Measurements from ENCODE around the gene ARID3B. TPM values are rescaled to one million over a fixed set of nuclear protein-coding genes. Genes with fewer than 3 reads are reported as not detected.
"Not testable (repeated sequence)": the region's sequence is repeated elsewhere in the genome, so short reads cannot be mapped to it uniquely, and the experiment has no call there.

ARID3B gene
- total RNA-seq, 1 donor from 2014 or later = 2.5 TPM

DNA sequence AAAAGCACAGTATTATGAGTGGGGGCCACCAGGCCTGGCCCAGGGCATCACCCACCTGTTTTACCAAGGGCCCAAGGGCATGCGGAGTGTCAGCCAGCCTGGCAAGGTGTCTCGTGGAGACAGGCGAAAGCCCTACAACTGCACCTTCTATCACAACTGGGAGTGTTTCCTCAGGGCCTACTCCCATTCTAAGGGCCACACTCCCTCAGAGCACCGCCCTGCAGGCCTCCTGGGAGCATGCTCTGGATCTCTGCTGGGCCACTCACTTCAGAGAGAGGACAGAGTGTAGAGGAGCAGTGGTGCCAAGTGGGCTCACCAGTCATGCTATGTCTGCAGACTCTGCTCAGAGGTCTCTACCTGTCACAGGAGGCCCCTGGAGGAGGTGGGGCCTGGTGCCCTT lies 53.4 kb downstream of the ARID3B start:
- peak; percentile 54 for DNase-seq (ENCODE audit: low spot score)
- Mint-ChIP-seq H3K36me3 (ENCODE audit: low read depth) (peaks cover 7% of the 10 kb centered on the region), H3K27ac (ENCODE audit: unreplicated experiment) (no peak overlapping the region), H3K27me3 (ENCODE audit: low read depth) (no peaks in the 10 kb centered on the region), H3K4me3 (ENCODE audit: unreplicated experiment) (no peak overlapping the region), H3K4me1 (ENCODE audit: low read depth) (no peaks in the 10 kb centered on the region), H3K9me3 (ENCODE audit: low read depth) (no peaks in the 10 kb centered on the region)
- TF ChIP-seq, protein P1, sequence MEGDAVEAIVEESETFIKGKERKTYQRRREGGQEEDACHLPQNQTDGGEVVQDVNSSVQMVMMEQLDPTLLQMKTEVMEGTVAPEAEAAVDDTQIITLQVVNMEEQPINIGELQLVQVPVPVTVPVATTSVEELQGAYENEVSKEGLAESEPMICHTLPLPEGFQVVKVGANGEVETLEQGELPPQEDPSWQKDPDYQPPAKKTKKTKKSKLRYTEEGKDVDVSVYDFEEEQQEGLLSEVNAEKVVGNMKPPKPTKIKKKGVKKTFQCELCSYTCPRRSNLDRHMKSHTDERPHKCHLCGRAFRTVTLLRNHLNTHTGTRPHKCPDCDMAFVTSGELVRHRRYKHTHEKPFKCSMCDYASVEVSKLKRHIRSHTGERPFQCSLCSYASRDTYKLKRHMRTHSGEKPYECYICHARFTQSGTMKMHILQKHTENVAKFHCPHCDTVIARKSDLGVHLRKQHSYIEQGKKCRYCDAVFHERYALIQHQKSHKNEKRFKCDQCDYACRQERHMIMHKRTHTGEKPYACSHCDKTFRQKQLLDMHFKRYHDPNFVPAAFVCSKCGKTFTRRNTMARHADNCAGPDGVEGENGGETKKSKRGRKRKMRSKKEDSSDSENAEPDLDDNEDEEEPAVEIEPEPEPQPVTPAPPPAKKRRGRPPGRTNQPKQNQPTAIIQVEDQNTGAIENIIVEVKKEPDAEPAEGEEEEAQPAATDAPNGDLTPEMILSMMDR (IDR thresholded peaks at IDR 0.05) = no peak

GRCh38 chr15:74595271-74595670 lies 54.3 kb downstream of the ARID3B start:
- H3K27me3 Mint-ChIP-seq (ENCODE audit: low read depth) = no peaks in the 10 kb centered on the region
- H3K4me1 Mint-ChIP-seq (ENCODE audit: low read depth) = no peaks in the 10 kb centered on the region
- TF ChIP-seq, protein P1 (IDR thresholded peaks at IDR 0.05) = no peak
- H3K27ac Mint-ChIP-seq (ENCODE audit: unreplicated experiment) = no peak overlapping the region
- H3K36me3 Mint-ChIP-seq (ENCODE audit: low read depth) = peaks cover 7% of the 10 kb centered on the region
- H3K9me3 Mint-ChIP-seq (ENCODE audit: low read depth) = no peaks in the 10 kb centered on the region
- DNase-seq (ENCODE audit: low spot score) = no peak
- no peak overlapping the region for H3K4me3 Mint-ChIP-seq (ENCODE audit: unreplicated experiment)

- H3K36me3 Mint-ChIP-seq (ENCODE audit: low read depth); H3K9me3 Mint-ChIP-seq (ENCODE audit: low read depth); H3K27ac Mint-ChIP-seq (ENCODE audit: unreplicated experiment); DNase-seq (ENCODE audit: low spot score); H3K27me3 Mint-ChIP-seq (ENCODE audit: low read depth); H3K4me3 Mint-ChIP-seq (ENCODE audit: unreplicated experiment); H3K4me1 Mint-ChIP-seq (ENCODE audit: low read depth): not testable (repeated sequence)
Measured at GRCh38 chr15:74596736-74597135, 55.7 kb downstream of the ARID3B start.

DNA sequence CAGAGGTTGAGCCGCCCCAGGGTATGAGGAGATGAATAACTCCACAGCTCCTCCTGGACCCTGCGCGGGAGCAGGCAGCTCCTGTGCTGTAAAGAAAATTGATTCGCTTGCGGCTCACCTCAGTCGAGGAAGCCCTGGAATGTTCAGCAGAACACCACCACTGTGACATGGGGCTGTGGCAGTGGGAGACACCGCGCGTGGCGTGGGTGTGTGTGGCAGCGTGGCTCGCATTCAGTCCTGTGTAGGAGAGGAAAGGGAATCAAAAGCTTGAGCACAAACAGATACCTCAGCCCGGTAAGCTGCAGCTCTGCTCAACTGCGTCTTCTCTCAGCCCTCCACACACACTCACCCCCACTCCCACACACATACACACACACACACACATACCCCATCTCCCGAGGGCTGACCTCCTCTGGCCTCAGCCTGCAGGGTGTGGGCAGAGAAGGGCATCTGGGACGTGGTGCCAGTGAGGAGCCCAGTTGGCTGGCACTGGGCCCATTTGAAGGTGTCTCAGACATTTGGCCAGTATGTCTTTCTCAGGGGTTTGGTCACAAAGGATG lies 56.2 kb downstream of the ARID3B start:
- H3K27me3 Mint-ChIP-seq (ENCODE audit: low read depth); H3K4me1 Mint-ChIP-seq (ENCODE audit: low read depth); H3K9me3 Mint-ChIP-seq (ENCODE audit: low read depth); H3K36me3 Mint-ChIP-seq (ENCODE audit: low read depth); H3K4me3 Mint-ChIP-seq (ENCODE audit: unreplicated experiment); H3K27ac Mint-ChIP-seq (ENCODE audit: unreplicated experiment): not testable (repeated sequence)
- peak; percentile 17 for DNase-seq (ENCODE audit: low spot score)

GRCh38 chr15:74598126-74598842 lies 57.3 kb downstream of the ARID3B start:
- Mint-ChIP-seq H3K27ac (ENCODE audit: unreplicated experiment) (no peak overlapping the region), H3K36me3 (ENCODE audit: low read depth) (peaks cover 7% of the 10 kb centered on the region), H3K9me3 (ENCODE audit: low read depth) (no peaks in the 10 kb centered on the region), H3K4me3 (ENCODE audit: unreplicated experiment) (no peak overlapping the region), H3K27me3 (ENCODE audit: low read depth) (no peaks in the 10 kb centered on the region), H3K4me1 (ENCODE audit: low read depth) (no peaks in the 10 kb centered on the region)
- TF ChIP-seq, protein P1 (IDR thresholded peaks at IDR 0.05) = no peak
- DNase-seq (ENCODE audit: low spot score) = no peak

- H3K9me3 Mint-ChIP-seq (ENCODE audit: low read depth) = no peaks in the 10 kb centered on the region
- no peaks in the 10 kb centered on the region for H3K27me3 Mint-ChIP-seq (ENCODE audit: low read depth)
- TF ChIP-seq, protein P1 (IDR thresholded peaks at IDR 0.05) = no peak
- H3K4me3 Mint-ChIP-seq (ENCODE audit: unreplicated experiment) = no peak overlapping the region
- H3K4me1 Mint-ChIP-seq (ENCODE audit: low read depth) = no peaks in the 10 kb centered on the region
- no peak for DNase-seq (ENCODE audit: low spot score)
- H3K27ac Mint-ChIP-seq (ENCODE audit: unreplicated experiment) = no peak overlapping the region
- H3K36me3 Mint-ChIP-seq (ENCODE audit: low read depth) = peaks cover 7% of the 10 kb centered on the region
Measured at GRCh38 chr15:74599156-74599555, 58.1 kb downstream of the ARID3B start.

Data from chondrocyte (in vitro differentiated cells).